GM12878 (cell line): ENCODE measurements around the gene ZNF200. TPM values are rescaled to one million over a fixed set of nuclear protein-coding genes. Genes with fewer than 3 reads are reported as not detected.

ENCODE experiments used
- ATAC-seq: fragments of 200-7000 bp; cut with Tn5 transposase; 3 replicates; pipeline ENCODE4 v1.9.1; 2020; ENCODE audit warnings: mild to moderate bottlenecking, moderate library complexity
- BruUV-seq: library from RNA; stranded (reverse); fragments of 400-500 nt; replicated peaks from 2 replicates; lab custom pipeline; 2021; lab: Mats Ljungman, UMichigan
- CTCF ChIA-PET: fragments of 300-600 bp; sonication (Branson Sonifier 250); formaldehyde crosslinking; extraction: SDS; loops from one replicate; lab custom pipeline; 2021; ENCODE audit warnings: inconsistent platforms; lab: Yijun Ruan, JAX
- POLR2A ChIA-PET: fragments of 350-600 bp; formaldehyde crosslinking; extraction: SDS; loops from one replicate; lab custom pipeline; 2021; ENCODE audit warnings: inconsistent platforms; lab: Charles Lee
- RAD21 ChIA-PET: fragments of 300-600 bp; sonication (Branson Sonifier 250); formaldehyde crosslinking; loops from one replicate; lab custom pipeline; 2023; ENCODE audit warnings: antibody characterized with exemption; ENCODE audit not compliant: unreplicated experiment; lab: Charles Lee
- SMC1A ChIA-PET: fragments of 300-600 bp; sonication (Branson Sonifier 250); formaldehyde crosslinking; loops from one replicate; lab custom pipeline; 2023; ENCODE audit not compliant: unreplicated experiment, uncharacterized antibody; lab: Charles Lee
- DNase-seq: peaks from one replicate; pipeline ENCODE4 v3.0.0-alpha.2; 2011; ENCODE audit warnings: low read depth, low spot score
- FAIRE-seq: peaks from 3 replicates; lab custom pipeline; 2011; peaks lifted over from hg19 to GRCh38; lab: Jason Lieb, UNC
- H2AFZ ChIP-seq: 2 replicates; pipeline ENCODE4 v1.6.0; 2011; ENCODE audit warnings: low read depth, low read length, control low read depth; ENCODE audit not compliant: control insufficient read depth
- H3K27ac ChIP-seq: 2 replicates; pipeline ENCODE4 v1.5.1; 2011; ENCODE audit warnings: control low read depth; ENCODE audit not compliant: control insufficient read depth, insufficient read depth
- H3K27me3 ChIP-seq, 2 experiments: replicated peaks in 1 of 2; 2 replicates each; pipeline versions ENCODE4 v1.6.0 to v1.6.1; 2011; ENCODE audit warnings: low read length in 1 of 2; ENCODE audit not compliant: control insufficient read depth in 2 of 2, insufficient read depth in 2 of 2
- H3K36me3 ChIP-seq, 2 experiments: 2 replicates each; pipeline ENCODE4 v1.5.1; 2011; ENCODE audit warnings: low read length in 1 of 2; ENCODE audit not compliant: control insufficient read depth in 2 of 2, insufficient read depth in 2 of 2
- H3K4me1 ChIP-seq: 2 replicates; pipeline ENCODE4 v1.6.1; 2011; ENCODE audit warnings: mild to moderate bottlenecking, low read length, moderate library complexity, mixed read lengths; ENCODE audit not compliant: control insufficient read depth, insufficient read depth
- H3K4me2 ChIP-seq: 2 replicates; pipeline ENCODE4 v1.6.0; 2011; ENCODE audit warnings: control low read depth; ENCODE audit not compliant: control insufficient read depth, insufficient read depth
- H3K4me3 ChIP-seq: fragments of 200-600 bp; sonication (generic); 2 replicates; pipeline ENCODE4 v1.5.1; 2016
- H3K79me2 ChIP-seq: 2 replicates; pipeline ENCODE4 v1.6.0; 2011; ENCODE audit warnings: low read length; ENCODE audit not compliant: control insufficient read depth, insufficient read depth
- H3K9ac ChIP-seq: 2 replicates; pipeline ENCODE4 v1.8.0; 2011; ENCODE audit warnings: low read length, control low read depth, mixed read lengths; ENCODE audit not compliant: control insufficient read depth, insufficient read depth
- H3K9me3 ChIP-seq: replicated peaks from 3 replicates; pipeline ENCODE4 v1.5.1; 2011; ENCODE audit warnings: mild to moderate bottlenecking, low read length; ENCODE audit not compliant: control insufficient read depth, insufficient read depth
- H4K20me1 ChIP-seq: 2 replicates; pipeline ENCODE4 v1.6.0; 2011; ENCODE audit not compliant: control insufficient read depth, insufficient read depth
- ATF3 ChIP-seq: IDR thresholded peaks from 2 replicates; pipeline ENCODE4 v1.6.1; 2011; ENCODE audit warnings: low read depth, mild to moderate bottlenecking, low read length, moderate library complexity, borderline replicate concordance; ENCODE audit errors: extremely low read depth
- BRCA1 ChIP-seq: IDR thresholded peaks from 2 replicates; pipeline ENCODE4 v1.6.1; 2011; ENCODE audit warnings: low read depth, low read length, improper control_type of control experiment
- KAT2A ChIP-seq: conservative IDR thresholded peaks from 2 replicates; pipeline ENCODE4 v1.6.1; 2011; ENCODE audit warnings: low read depth, low read length; ENCODE audit not compliant: control insufficient read depth
- NKRF ChIP-seq: fragments of 450-650 bp; conservative IDR thresholded peaks from 2 replicates; pipeline ENCODE4 v1.6.1; 2017; ENCODE audit warnings: mild to moderate bottlenecking, moderate library complexity
- POLR2AphosphoS2 ChIP-seq: IDR thresholded peaks from 2 replicates; pipeline ENCODE4 v1.6.1; 2011; ENCODE audit warnings: low read depth, mild to moderate bottlenecking, low read length, improper control_type of control experiment, moderate library complexity
- ZBTB4 ChIP-seq: fragments of 450-650 bp; formaldehyde crosslinking; IDR thresholded peaks from 2 replicates; pipeline ENCODE4 v1.4.0; 2022; ENCODE audit warnings: mild to moderate bottlenecking, moderate library complexity
- WGBS: methylation state at CpG from one replicate; pipeline ENCODE4 v1.1.6; 2016; ENCODE audit warnings: low lambda C conversion rate; ENCODE audit not compliant: insufficient replicate concordance, insufficient coverage; ENCODE audit errors: missing lambda C conversion rate; 5-methylcytosine and 5-hydroxymethylcytosine counted together
- in situ Hi-C: fragments of 300-500 bp; cut with MboI; formaldehyde crosslinking; loops from 9 replicates; pipeline ENCODE4 v1.14.3; 2018; ENCODE audit warnings: mixed read lengths
- intact Hi-C: fragments of 100-400 bp; cut with micrococcal nuclease; formaldehyde crosslinking; loops from one replicate; pipeline ENCODE4 v1.14.2; 2022; ENCODE audit not compliant: unreplicated experiment
- polyA plus RNA-seq, 11 experiments: library from polyadenylated mRNA; depleted of rRNA in 4 of 11; unstranded in 6 of 11; stranded (reverse) in 5 of 11; fragments of >200 nt; fragmentation: Nextera tagmentation in 4 of 11; fragmentation: Illumina TruSeq in 1 of 11; extraction: Ambion mirVana in 4 of 11; extraction: Trizol in 1 of 11; gene quantifications; 1 replicate in 1 of 11; 2 replicates in 10 of 11; pipeline versions ENCODE4 v1.2.1 to v1.2.3, GENCODE V29; 2011 to 2016; ENCODE audit warnings: inconsistent platforms in 2 of 11, missing spikeins in 2 of 11, low read depth in 1 of 11
- total RNA-seq, 4 experiments: library from RNA; depleted of rRNA in 3 of 4; stranded (reverse); fragments of >200 nt in 3 of 4; fragmentation: Illumina TruSeq in 1 of 4; extraction: Trizol in 1 of 4; gene quantifications; 2 replicates each; pipeline versions ENCODE4 v1.2.1 to v1.2.3, GENCODE V29; 2013 to 2021

The ZNF200 gene
- total and polyA plus RNA-seq, 10 of the 15 experiments (the other 5 are each of a cell fraction or from before 2014, with no cell fraction given): 4.0 to 13.9 (median 9.6) TPM

- ChIA-PET CTCF (interaction anchor here (0.6 kb wide), 1 partner anchor 190 kb away, joined by 3 read pairs; no protein-coding TSS in a partner anchor), RAD21 (no interaction called here), SMC1A (no interaction called here), POLR2A (no interaction called here)
- intact Hi-C loops (no loop called here), in situ Hi-C loops (no loop called here)
- H3K9ac ChIP-seq: no peak overlapping the region
- no peak for FAIRE-seq
- no peaks in the 10 kb centered on the region for H3K36me3 ChIP-seq
- TF ChIP-seq KAT2A (no peak), ZBTB4 (CRISPR knock-in tag) (no peak), BRCA1 (no peak), ATF3 (no peak), POLR2AphosphoS2 (no peak), NKRF (no peak)
- no peak overlapping the region for H3K4me2 ChIP-seq
- no peak for DNase-seq
- H3K27me3 ChIP-seq: no peaks in the 10 kb centered on the region
- H3K27ac ChIP-seq: no peak overlapping the region
- H3K4me3 ChIP-seq: no peak overlapping the region
- H3K79me2 ChIP-seq: no peaks in the 10 kb centered on the region
- no peak for ATAC-seq
- peaks cover 2% of the 10 kb centered on the region; the same call in 1 of the 3 replicates for H3K9me3 ChIP-seq
- no TSS peak for BruUV-seq
- peaks cover 4% of the 10 kb centered on the region for H3K4me1 ChIP-seq
- no peak overlapping the region for H2AFZ ChIP-seq
- no peaks in the 10 kb centered on the region for H4K20me1 ChIP-seq
- 80% methylated on average over 3 of the region's 3 CpGs for WGBS
Observed at GRCh38 chr16:3212006-3212405, 23.0 kb downstream of the ZNF200 start.
